ENCODE measurements around the gene HOXA5. TPM values are rescaled to one million over a fixed set of nuclear protein-coding genes. Genes with fewer than 3 reads are reported as not detected.

Gene HOXA5
- total and polyA plus RNA-seq, 2 of the 8 experiments (the other 6 are each of a cell fraction or from before 2014, with no cell fraction given), result not detected

GRCh38 chr7:27160546-27161213 is 17.2 kb upstream of the HOXA5 start (continued):
- TF ChIP-seq CTCF (IDR thresholded peaks at IDR 0.05; ENCODE audit: control extremely low read depth in 1 of 3, insufficient read depth in 1 of 3, low read depth in 1 of 3, low read length in 3 of 3) (peak; percentile 83 to 99 (median 91)), ASH2L (IDR thresholded peaks at IDR 0.05; ENCODE audit: low read length) (no peak), KDM4A (IDR thresholded peaks at IDR 0.05; ENCODE audit: low read depth, low read length, severe bottlenecking) (peak; percentile 63)
